ENCODE results near the gene ACVR1.
"Not testable (repeated sequence)": the region's sequence is repeated elsewhere in the genome, so short reads cannot be mapped to it uniquely, and the experiment has no call there.

Gene ACVR1

DNA sequence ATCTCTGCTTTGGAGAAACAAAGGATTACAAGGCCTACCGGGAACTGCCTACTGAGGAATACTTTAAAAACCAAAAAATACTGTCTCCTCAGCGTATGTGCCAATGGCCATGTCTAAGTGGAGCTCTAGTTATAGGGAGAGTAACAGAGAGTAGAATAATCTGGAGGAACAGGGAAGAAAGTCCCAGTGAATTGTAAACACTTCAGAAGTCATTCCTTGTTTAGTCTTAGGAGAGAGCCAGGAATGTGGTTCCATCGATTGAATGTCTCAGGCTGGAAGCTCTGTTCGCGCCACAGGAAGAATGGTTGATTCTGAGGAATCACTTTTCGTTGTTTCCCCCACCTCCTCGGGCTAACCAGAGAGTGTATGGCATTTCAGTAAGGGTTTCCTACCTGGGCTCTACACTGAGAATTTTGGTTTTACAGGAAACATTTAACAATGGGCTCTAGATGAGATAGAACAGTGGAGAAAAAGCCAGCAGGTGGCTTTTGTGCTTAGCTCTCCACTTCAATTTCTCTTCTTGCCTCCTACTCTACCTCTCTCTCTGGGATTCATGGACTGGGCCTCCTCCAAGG lies 88.7 kb downstream of the ACVR1 start:
- no peak for DNase-seq

DNA sequence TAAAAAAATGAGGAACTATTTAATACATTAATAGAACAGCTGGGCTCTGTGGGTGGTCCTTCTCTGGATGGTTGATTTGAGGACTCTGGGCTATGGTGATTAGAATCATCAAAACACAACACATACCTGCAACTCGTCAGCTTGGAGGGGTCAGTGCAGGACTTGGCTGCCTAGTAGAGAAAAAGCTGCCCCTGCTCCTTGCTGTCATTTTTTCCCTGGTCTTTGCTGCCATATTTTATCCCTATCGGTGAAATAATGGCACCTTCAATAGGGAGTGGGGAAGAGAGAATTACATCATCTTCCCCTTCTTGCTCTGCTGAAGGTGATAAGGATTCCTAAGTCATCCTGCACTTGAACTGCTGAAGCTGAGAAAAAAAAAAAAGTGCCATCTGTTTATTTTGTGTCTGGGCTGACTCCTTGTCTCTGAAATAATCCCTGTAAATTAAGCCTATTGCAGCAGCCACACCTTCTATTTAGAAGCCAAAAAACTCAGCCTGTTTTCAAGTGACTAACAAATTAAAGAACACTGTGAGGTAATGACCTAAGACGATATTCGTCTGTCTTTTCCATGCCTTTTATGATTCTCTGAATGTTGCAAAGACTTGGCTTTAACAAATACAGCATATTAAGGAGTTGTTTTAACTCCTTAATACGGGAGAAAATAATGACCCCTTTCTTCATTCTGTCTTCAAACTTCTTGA lies 89.3 kb downstream of the ACVR1 start:
- no peak for DNase-seq

DNA sequence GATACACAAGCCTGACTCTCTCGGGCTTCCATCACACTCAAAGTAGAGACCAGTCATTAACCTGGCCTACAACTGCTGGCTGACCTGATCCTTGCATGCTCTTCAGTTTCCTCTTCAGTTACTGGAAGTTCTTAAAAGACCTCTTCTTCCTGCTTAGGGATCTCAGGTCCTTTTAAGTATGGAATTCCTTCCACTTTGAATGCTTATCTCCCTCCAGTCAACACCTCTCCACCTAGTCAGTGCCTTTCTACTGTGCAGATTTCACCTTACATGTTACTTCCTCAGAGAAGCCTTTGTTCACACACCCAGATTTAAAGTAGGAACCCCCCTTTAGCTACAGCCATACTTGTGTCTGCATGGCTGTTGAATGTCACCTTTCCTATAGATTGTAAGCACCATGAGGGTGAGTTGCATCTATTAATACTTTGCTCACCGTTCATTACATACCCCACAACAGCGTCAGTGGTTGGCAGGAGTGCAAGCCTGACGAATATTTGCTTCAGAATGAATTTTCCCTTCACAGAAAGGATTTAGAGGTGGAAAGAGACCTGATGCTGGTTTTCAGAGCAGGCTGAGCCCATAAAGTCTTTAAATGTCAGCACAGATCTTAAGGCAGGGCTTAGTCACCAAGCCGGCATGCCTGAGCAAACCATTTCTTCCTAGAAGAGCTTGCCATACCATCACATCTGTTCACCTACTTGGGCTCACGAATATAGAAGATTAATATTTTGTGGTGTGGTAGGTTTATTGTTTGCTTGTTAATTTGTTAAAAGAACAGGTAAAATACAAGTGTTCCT lies 90.1 kb downstream of the ACVR1 start:
- no peak for DNase-seq

DNA sequence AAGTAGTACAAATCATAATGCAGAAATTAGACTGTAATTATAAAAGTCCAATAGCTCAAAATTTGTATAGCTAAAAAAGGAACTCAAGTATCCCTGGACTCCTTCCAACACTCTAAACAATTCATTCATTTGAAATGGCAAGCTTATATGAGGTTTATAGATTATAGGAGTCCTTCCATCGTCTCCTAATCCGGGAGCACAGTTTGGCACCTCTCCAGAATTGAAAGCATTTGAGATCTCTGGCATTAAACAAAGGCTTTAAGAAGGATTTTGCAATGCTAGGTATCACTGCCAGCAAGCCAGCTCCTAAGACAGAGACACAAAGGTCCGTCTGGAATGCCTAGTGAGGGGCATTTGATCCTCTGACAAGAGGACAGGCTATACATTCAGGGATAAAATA lies 90.9 kb downstream of the ACVR1 start:
- no peak for DNase-seq

DNA sequence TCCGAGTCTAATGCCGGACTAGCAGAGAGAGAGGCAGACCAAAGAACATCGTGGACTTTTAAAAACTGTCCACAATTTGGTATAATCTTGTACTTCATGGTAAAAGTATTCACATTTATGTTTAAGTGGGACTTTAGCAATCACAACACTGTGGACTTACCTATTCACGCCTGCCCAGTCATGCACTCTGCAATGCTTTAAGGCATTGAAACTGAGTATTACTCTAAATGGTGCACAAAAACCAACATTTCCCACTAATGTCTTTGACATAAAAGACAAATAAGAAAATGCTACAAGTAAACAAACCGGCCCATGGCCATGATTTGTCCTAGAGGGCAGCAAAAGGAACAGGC lies 91.3 kb downstream of the ACVR1 start:
- no peak for DNase-seq

DNA sequence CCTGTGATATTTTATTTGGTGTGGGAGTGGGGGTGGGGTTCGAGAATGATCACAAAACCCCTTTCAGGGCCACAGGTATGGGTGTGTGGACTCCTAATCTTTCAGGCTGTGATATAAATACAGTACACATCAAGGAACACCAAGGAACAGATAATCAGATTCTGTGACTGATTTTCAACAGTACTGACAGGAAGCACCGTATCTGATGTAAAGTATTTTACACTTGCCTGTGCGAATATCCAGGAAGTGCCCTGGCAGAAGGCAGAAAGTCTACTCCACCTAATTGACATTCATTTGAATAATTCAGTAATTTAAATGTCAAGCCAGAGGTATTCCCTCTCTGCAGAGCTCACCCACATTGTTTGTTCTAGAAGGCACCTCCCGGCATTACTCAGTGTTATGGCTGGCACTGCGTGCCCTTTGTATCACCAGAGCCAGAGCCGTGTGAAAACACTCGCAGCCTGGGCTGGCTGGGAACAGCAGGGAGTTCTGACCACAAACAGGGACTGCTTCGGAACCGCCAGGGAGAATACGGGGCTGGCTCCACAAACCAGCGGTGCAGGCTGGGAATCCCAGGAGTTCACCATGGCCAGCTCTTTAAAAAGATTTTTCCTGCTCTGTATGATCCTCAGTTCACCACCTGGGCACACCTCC lies 91.8 kb downstream of the ACVR1 start:
- no peak for DNase-seq

DNA sequence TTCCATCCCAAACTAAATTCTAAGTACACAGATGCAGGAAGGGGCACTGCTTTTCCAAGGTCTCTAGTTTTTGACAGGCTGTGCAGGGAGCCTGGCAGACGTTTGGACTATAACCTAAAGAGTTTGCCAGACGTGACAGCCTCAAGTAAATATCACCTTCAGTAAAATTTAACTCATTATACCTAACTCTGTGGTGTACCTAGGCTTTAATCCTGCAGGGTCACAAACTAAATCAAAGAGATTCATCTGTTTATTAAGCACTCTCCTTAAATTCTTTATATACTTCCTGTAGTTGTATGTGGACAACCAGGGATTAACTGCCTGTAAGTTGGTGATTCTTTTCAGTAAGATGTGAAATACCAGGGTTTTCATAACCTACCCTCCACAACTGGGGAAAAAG lies 92.9 kb downstream of the ACVR1 start:
- no peak for DNase-seq

DNA sequence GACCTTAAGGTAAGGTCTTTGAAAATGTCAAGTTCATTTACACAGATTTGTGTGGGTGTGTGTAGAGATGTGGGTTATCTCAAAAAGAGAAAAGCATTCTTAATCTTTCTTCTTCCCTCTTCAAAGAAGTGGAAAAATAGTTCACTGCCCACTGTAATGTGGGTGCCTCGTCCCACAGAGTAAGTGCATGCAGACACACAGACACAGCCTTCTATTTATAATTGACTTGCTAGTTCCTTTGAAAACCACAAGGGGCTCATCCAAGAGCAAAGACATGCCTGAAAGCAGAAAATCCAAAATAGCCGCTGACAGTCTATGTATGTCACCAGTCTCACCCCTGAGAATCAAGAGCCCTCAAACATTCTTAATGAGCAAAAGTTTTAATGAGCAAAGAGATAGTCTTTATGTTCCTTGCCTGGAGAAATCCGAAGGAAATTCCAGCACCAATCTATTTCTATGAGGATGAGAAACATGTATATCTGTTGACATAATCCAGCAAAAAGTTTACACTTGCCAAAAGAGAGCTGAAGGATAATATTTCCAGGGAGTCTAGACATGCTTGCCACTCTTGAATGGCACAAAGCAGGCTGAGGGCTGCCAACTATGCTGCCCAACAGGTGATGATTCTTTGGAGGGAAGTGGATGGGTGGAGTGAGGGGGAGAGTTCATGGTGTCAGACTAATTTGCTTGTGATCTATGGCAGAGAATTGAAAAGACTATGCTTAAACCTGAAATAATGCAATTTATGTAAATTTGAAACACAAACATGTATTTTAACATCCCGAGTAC lies 93.9 kb downstream of the ACVR1 start:
- no peak for DNase-seq

DNA sequence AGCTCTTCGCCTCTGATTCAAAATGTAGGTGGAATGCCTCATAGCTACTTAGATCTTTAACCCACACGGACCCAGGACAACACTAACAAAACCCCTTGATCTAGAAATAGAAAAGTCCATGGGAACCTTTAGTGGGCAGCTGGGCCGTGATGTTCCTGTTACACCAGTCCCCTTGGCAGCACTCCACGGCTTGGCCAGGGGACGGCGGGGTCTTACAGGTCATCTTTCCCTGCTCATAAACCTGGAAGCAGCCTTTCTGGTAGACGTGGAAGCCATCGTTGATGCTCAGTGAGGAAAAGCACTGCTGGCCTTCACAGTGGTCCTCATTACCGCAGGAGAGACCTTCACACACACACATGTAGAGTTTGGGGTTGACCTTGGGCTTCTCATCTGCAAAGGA lies 95.9 kb downstream of the ACVR1 start:
- no peak for DNase-seq

DNA sequence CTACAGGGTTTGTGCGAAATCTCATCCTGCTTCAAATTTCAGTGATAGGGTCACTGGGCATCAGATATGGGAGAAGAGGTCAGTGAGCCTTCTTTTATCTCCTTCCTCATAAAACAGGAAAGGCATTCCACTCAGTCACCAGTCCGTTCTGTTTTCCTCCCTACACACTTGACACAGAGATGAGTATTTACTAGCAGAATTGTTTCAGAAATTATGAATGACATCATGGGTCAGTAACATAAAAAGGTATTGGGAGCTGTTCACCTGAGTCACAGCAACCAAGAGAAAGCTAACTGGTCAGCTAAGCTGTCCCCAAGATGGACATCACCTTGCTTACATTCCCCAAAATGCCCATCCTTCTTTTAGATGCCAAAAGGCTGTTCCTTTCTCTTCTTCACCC lies 96.3 kb downstream of the ACVR1 start:
- no peak for DNase-seq

DNA sequence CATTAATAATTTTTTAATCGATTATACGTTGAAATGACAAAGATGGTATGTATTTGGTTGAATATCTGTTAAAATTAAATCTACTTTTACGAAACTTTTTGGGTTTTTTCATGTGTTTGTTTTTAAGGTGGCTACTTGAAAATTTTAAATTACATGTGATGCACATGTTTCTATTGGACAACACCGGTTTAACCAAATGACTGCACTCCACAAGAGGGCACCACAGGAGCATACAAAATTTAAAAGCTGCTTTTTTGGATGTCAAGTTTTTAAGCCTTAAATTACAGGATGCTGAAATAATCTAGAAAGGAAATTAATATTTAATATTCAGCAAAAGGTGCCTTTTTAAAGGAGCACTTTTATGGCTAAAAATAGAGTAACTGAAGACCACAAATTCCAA lies 98.7 kb downstream of the ACVR1 start:
- DNase-seq = peak; percentile 8

DNA sequence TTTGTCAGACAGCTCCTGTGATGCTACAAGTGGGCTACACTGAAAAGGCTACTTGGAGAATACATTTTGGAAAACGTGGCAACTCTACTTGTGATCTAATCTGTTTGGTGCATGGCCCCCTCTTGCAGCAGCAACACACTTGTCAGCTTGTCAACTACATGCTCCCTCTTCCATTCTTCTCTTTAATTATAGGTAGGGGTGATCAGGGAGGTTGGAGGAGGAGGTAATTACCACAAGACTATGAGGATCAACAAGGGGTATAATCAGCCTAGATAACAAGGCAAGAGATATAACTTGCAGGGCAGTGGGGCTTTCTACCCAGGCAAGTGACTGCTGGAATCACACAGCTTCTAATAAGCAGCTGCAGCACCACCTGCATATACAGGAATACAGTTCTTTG lies 104.9 kb downstream of the ACVR1 start:
- no peak for DNase-seq

DNA sequence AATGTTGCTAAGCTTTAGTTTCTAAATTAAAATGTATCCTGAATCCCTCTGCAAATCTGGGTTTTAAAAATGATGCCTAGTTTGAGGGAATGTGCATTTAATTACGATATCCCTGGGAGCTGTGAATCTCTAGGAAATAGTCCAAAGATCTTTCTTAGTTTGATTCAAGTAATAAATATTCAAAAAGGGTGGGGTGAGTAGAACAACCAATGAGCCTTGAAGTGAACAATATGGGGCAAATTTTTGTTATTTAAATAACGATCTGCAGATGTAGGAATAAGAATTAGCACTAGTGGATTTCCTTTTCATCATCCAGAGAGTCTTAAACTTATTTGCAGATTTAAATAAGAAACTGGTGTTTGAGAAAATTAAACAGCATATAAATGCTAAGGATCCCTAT lies 106.3 kb downstream of the ACVR1 start:
- DNase-seq = no peak

DNA sequence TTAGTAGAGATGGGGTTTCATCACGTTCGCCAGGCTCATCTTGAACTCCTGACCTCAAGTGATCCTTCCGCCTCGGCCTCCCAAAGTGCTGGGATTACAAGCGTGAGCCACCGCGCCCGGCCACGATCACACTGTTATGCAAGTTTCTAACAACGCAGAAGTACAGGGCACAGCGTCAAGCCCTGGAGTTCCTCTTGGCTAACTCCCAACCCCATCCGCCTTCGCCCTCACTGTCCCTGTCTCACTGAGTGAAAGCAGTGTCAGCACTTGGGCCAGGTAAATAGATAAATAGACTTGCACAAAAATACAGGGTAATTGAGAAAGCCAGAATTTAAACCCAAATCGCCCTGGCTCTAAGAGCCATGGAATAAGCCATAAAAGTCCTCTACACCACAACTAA lies 111.7 kb downstream of the ACVR1 start:
- no peak for DNase-seq

DNA sequence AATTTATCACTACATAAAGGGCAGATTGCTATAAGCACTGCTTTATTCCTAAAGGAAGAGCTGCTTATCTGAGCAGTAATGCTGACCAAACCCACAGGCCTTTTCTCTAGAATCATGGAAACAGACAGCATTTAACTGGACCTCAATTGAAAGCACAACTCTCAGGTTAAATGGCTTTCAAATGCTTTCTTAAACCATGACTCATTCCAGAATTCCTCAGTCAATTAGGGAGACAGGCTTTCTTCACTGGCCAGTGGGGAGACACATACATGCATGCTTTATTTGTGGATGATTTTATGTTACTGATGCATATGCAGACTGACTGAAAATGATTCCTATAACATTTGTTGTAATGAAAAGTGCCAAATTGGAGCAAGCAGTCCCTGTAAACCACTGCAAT lies 114.6 kb downstream of the ACVR1 start:
- DNase-seq = no peak

DNA sequence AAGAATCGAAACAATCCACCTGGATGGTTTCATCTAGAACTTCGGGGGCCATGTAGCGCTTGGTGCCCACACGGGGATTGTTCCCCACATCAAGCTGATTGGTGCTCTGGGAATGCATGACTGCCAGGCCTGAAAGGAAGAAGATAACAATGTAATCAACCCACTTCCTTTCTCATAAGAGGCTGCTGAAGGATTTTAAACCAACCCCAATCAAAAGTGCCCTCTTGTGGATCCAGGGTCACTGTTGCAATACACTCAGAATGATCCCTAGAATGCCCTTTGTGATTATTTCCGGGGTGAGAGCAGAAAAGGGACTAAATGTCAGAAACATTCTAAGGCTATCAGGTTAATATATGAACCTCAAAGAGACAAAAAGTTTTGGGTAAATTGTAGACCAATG lies 115.2 kb downstream of the ACVR1 start:
- no peak for DNase-seq

DNA sequence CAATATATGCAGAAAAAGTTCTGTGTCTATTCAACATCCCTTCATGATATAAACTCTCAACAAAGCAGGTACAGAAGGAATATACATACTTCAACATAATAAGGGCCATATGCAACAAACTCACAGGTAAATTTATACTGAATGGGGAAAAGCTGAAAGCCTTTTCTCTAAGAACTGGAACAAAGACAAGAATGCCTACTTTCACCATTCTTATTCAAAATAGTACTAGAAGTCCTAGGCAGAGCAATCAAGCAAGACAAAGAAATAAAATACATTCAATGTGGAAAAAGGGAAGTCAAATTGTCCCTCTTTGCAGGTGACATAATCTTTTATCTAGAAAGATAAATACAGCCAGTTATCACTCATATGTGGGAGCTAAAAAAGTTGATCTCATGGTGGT lies 116.3 kb downstream of the ACVR1 start:
- DNase-seq = no peak

DNA sequence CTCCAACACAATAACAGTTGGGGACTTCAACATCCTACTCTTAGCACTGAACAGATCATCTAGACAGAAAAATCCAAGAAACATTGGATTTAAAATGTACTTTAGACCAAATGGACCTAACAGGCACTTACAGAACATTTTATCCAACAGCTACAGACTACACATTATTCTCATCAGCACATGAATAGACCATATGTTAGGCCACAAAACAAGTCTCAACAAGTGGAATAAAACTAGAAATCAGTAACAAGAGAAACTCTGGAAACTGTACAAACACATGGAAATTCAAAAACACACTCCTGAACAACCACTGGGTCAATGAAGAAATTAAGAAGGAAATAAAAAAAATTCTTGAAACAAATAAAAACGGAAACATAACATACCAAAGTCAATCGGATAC lies 117.5 kb downstream of the ACVR1 start:
- DNase-seq = no peak

DNA sequence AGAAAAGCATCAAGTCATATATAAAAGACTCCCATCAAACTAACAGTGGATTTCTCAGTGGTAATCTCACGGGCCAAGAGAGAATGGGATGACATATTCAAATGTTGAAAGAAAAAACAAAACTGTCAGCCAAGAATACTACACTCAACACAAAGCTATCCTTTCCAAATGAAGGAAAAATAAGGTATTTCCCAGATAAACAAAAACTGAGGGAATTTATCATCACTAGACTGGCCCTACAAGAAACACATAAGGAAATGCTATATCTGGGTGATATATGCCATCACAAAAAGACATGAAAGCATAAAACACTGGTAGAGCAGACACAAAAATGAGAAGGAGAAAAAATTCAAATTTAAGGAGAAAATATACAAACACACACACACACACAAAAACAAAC lies 118.6 kb downstream of the ACVR1 start:
- DNase-seq = no peak

DNA sequence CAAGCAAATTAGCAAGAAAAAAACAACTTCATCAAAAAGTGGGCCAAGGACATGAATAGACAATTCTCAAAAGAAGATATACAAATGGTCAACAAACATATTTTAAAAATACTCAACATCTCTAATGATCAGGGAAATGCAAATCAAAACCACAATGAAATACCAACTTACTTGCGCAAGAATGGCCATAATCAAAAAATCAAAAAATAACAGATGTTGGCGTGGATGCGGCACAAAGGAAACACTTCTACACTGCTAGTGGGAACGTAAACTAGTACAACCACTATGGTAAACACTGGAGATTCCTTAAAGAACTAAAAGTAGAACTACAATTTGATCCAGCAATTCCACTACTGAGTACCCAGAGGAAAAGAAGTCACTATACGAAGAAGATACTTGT lies 119.7 kb downstream of the ACVR1 start:
- not testable (repeated sequence) for DNase-seq

DNA sequence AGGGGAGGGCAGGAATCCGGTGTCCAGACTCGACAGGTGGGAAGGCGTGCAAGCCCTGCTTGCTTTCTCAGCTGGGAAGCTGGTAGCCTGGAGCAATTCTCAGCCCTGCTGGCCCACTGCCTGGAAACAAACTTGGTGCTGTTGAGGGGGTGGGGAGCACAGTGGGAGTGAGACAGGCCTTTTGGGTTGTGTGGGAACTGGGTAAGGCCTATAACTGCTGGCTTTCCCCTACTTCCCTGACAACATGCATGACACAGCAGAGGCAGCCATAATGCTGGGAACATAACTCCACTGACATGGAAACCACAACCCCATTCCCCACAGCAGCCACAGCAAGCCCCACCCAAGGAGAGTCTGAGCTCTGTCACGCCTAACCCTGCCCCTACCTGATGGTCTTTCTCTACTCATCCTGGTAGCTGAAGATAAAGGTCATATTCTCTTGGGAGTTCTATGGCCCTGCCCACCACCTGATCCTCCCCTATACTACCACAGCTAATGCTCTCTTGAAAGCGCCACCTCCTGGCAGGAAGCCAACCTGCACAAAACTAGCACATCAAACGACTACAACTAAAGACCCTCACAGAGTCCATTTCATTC lies 124.6 kb downstream of the ACVR1 start:
- DNase-seq = no peak

DNA sequence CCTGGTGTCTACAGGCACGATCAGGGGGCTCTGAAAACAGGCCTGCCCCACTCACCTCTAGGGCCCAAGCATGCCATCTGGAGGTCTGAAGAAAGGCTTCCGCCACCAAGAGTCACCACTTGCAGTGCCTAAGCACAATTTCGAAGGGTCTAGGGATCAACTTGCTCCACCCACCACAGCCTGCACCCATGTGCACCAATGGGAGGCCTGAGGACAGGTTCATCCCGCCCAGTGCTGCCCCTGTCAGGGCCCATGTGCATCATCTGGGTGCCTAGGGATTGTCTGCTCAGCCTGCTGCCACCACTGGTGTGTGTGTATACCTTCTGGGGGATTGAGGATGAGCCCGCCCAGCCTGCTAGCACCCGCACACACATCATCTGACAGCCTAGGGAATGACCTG lies 126.4 kb downstream of the ACVR1 start:
- no peak for DNase-seq

Data from NCI-H1092 (cell line).